ENCODE results near the gene RAB27B. TPM values are rescaled to one million over a fixed set of nuclear protein-coding genes. Genes with fewer than 3 reads are reported as not detected.

Gene RAB27B
- 1 to 10 TPM; 5.0 to 5.2 TPM for total RNA-seq

GRCh38 chr18:54828281-54828881, at the start of gene RAB27B:
RAB27B (plus strand) TSS chr18:54828477; CDS start chr18:54877586, 49,109 bp downstream.
- Mint-ChIP-seq H3K36me3 (ENCODE audit: low read depth) (peaks cover 14% of the 10 kb centered on the region), H3K4me1 (peaks cover 18% of the 10 kb centered on the region), H3K4me3 (peak within 1 kb of the TSS; percentile 78), H3K27me3 (peaks cover 4% of the 10 kb centered on the region), H3K27ac (peak within 1 kb of the TSS; percentile 4), H3K9me3 (peaks cover 13% of the 10 kb centered on the region)
- peak; percentile 81 for DNase-seq
- ChIA-PET POLR2A (interaction anchor here (0.6 to 1.1 kb wide), 4 partner anchors 22 to 559 kb away, joined by 3 to 4 read pairs (median 3); partner anchors contain the start of gene POLI), CTCF (interaction anchor here (0.7 kb wide), 1 partner anchor 9 kb away, joined by 3 read pairs; no protein-coding TSS in a partner anchor)

- DNase-seq = no peak
- H3K4me3 Mint-ChIP-seq = no peak overlapping the region
- CTCF ChIA-PET = no interaction called here
- peaks cover 24% of the 10 kb centered on the region for H3K4me1 Mint-ChIP-seq
- POLR2A ChIA-PET = no interaction called here
- H3K36me3 Mint-ChIP-seq (ENCODE audit: low read depth) = no peaks in the 10 kb centered on the region
- H3K27me3 Mint-ChIP-seq = no peaks in the 10 kb centered on the region
- H3K27ac Mint-ChIP-seq = no peak overlapping the region
- H3K9me3 Mint-ChIP-seq = peaks cover 2% of the 10 kb centered on the region
These were observed 47.9 kb upstream of the RAB27B start for GRCh38 chr18:54780285-54780861.

- Mint-ChIP-seq H3K27ac (no peak overlapping the region), H3K27me3 (no peaks in the 10 kb centered on the region), H3K9me3 (peaks cover 2% of the 10 kb centered on the region), H3K36me3 (ENCODE audit: low read depth) (no peaks in the 10 kb centered on the region), H3K4me3 (no peak overlapping the region), H3K4me1 (peaks cover 18% of the 10 kb centered on the region)
- POLR2A ChIA-PET = no interaction called here
- DNase-seq = no peak
- CTCF ChIA-PET = no interaction called here
These were observed 47.3 kb upstream of the RAB27B start for GRCh38 chr18:54780970-54781369.

GRCh38 chr18:54783139-54783538, 45.1 kb upstream of the RAB27B start:
- Mint-ChIP-seq H3K36me3 (ENCODE audit: low read depth) (no peaks in the 10 kb centered on the region), H3K4me3 (no peak overlapping the region), H3K9me3 (peaks cover 2% of the 10 kb centered on the region), H3K27ac (no peak overlapping the region), H3K27me3 (no peaks in the 10 kb centered on the region), H3K4me1 (peaks cover 4% of the 10 kb centered on the region)
- DNase-seq = no peak
- POLR2A ChIA-PET = no interaction called here
- CTCF ChIA-PET = no interaction called here

GRCh38 chr18:54786206-54786605, 42.1 kb upstream of the RAB27B start:
- CTCF ChIA-PET = no interaction called here
- H3K27me3 Mint-ChIP-seq = no peaks in the 10 kb centered on the region
- POLR2A ChIA-PET = no interaction called here
- no peak overlapping the region for H3K4me3 Mint-ChIP-seq
- peaks cover 4% of the 10 kb centered on the region for H3K4me1 Mint-ChIP-seq
- no peak for DNase-seq
- peaks cover 2% of the 10 kb centered on the region for H3K9me3 Mint-ChIP-seq
- no peak overlapping the region for H3K27ac Mint-ChIP-seq
- no peaks in the 10 kb centered on the region for H3K36me3 Mint-ChIP-seq (ENCODE audit: low read depth)

- H3K36me3 Mint-ChIP-seq (ENCODE audit: low read depth) = no peaks in the 10 kb centered on the region
- no peak overlapping the region for H3K4me3 Mint-ChIP-seq
- H3K9me3 Mint-ChIP-seq = peaks cover 2% of the 10 kb centered on the region
- POLR2A ChIA-PET = no interaction called here
- no peaks in the 10 kb centered on the region for H3K27me3 Mint-ChIP-seq
- H3K27ac Mint-ChIP-seq = no peak overlapping the region
- DNase-seq = no peak
- CTCF ChIA-PET = no interaction called here
- H3K4me1 Mint-ChIP-seq = peaks cover 4% of the 10 kb centered on the region
These were observed 41.2 kb upstream of the RAB27B start for GRCh38 chr18:54787121-54787520.

GRCh38 chr18:54787616-54788015, 40.7 kb upstream of the RAB27B start:
- Mint-ChIP-seq H3K4me3 (no peak overlapping the region), H3K27ac (no peak overlapping the region), H3K36me3 (ENCODE audit: low read depth) (no peaks in the 10 kb centered on the region), H3K27me3 (no peaks in the 10 kb centered on the region), H3K9me3 (peaks cover 2% of the 10 kb centered on the region), H3K4me1 (peaks cover 4% of the 10 kb centered on the region)
- POLR2A ChIA-PET = no interaction called here
- CTCF ChIA-PET = no interaction called here
- no peak for DNase-seq

- Mint-ChIP-seq H3K27me3 (no peaks in the 10 kb centered on the region), H3K4me3 (no peak overlapping the region), H3K27ac (no peak overlapping the region), H3K36me3 (ENCODE audit: low read depth) (no peaks in the 10 kb centered on the region), H3K4me1 (peaks cover 2% of the 10 kb centered on the region), H3K9me3 (no peaks in the 10 kb centered on the region)
- DNase-seq = no peak
- CTCF ChIA-PET = no interaction called here
- POLR2A ChIA-PET = no interaction called here
These were observed 38.2 kb upstream of the RAB27B start for GRCh38 chr18:54790109-54790508.

GRCh38 chr18:54791657-54792056, 36.6 kb upstream of the RAB27B start:
- CTCF ChIA-PET = no interaction called here
- H3K27ac Mint-ChIP-seq = no peak overlapping the region
- peaks cover 2% of the 10 kb centered on the region for H3K4me1 Mint-ChIP-seq
- H3K27me3 Mint-ChIP-seq = no peaks in the 10 kb centered on the region
- H3K4me3 Mint-ChIP-seq = no peak overlapping the region
- no peak for DNase-seq
- no peaks in the 10 kb centered on the region for H3K36me3 Mint-ChIP-seq (ENCODE audit: low read depth)
- POLR2A ChIA-PET = no interaction called here
- no peaks in the 10 kb centered on the region for H3K9me3 Mint-ChIP-seq

GRCh38 chr18:54792079-54792478, 36.2 kb upstream of the RAB27B start:
- Mint-ChIP-seq H3K36me3 (ENCODE audit: low read depth) (no peaks in the 10 kb centered on the region), H3K9me3 (no peaks in the 10 kb centered on the region), H3K4me1 (peaks cover 2% of the 10 kb centered on the region), H3K4me3 (no peak overlapping the region), H3K27me3 (no peaks in the 10 kb centered on the region), H3K27ac (no peak overlapping the region)
- ChIA-PET CTCF (no interaction called here), POLR2A (no interaction called here)
- DNase-seq = no peak

GRCh38 chr18:54794823-54795222, 33.5 kb upstream of the RAB27B start:
- H3K4me3 Mint-ChIP-seq = no peak overlapping the region
- ChIA-PET POLR2A (no interaction called here), CTCF (no interaction called here)
- no peaks in the 10 kb centered on the region for H3K27me3 Mint-ChIP-seq
- no peaks in the 10 kb centered on the region for H3K36me3 Mint-ChIP-seq (ENCODE audit: low read depth)
- no peaks in the 10 kb centered on the region for H3K4me1 Mint-ChIP-seq
- no peak overlapping the region for H3K27ac Mint-ChIP-seq
- DNase-seq = no peak
- H3K9me3 Mint-ChIP-seq = no peaks in the 10 kb centered on the region

GRCh38 chr18:54798186-54798585, 30.1 kb upstream of the RAB27B start:
- H3K27ac Mint-ChIP-seq = no peak overlapping the region
- ChIA-PET POLR2A (no interaction called here), CTCF (no interaction called here)
- no peaks in the 10 kb centered on the region for H3K4me1 Mint-ChIP-seq
- H3K27me3 Mint-ChIP-seq = peaks cover 3% of the 10 kb centered on the region
- no peak overlapping the region for H3K4me3 Mint-ChIP-seq
- no peaks in the 10 kb centered on the region for H3K36me3 Mint-ChIP-seq (ENCODE audit: low read depth)
- no peak for DNase-seq
- no peaks in the 10 kb centered on the region for H3K9me3 Mint-ChIP-seq

- CTCF ChIA-PET = no interaction called here
- POLR2A ChIA-PET = no interaction called here
- H3K27ac Mint-ChIP-seq = no peak overlapping the region
- no peaks in the 10 kb centered on the region for H3K9me3 Mint-ChIP-seq
- H3K36me3 Mint-ChIP-seq (ENCODE audit: low read depth) = no peaks in the 10 kb centered on the region
- H3K4me1 Mint-ChIP-seq = peaks cover 17% of the 10 kb centered on the region
- no peak overlapping the region for H3K4me3 Mint-ChIP-seq
- peaks cover 5% of the 10 kb centered on the region for H3K27me3 Mint-ChIP-seq
- no peak for DNase-seq
These were observed 26.9 kb upstream of the RAB27B start for GRCh38 chr18:54801374-54801773.

- ChIA-PET CTCF (no interaction called here), POLR2A (no interaction called here)
- DNase-seq = no peak
- no peak overlapping the region for H3K27ac Mint-ChIP-seq
- H3K27me3 Mint-ChIP-seq = peaks cover 5% of the 10 kb centered on the region
- no peak overlapping the region for H3K4me3 Mint-ChIP-seq
- H3K36me3 Mint-ChIP-seq (ENCODE audit: low read depth) = no peaks in the 10 kb centered on the region
- H3K9me3 Mint-ChIP-seq = no peaks in the 10 kb centered on the region
- peaks cover 19% of the 10 kb centered on the region for H3K4me1 Mint-ChIP-seq
These were observed 26.1 kb upstream of the RAB27B start for GRCh38 chr18:54802178-54802577.
